Measurements from ENCODE around the gene FRMD4B. TPM values are rescaled to one million over a fixed set of nuclear protein-coding genes. Genes with fewer than 3 reads are reported as not detected.

The FRMD4B gene
- total RNA-seq, 1 donor from 2014 or later, result 17.3 TPM

GRCh38 chr3:69205385-69205784, 180.5 kb downstream of the FRMD4B start:
- DNase-seq (ENCODE audit: low spot score), result no peak
- Mint-ChIP-seq H3K4me1 (peaks cover 15% of the 10 kb centered on the region), H3K36me3 (peaks cover 8% of the 10 kb centered on the region), H3K9me3 (no peaks in the 10 kb centered on the region), H3K27ac (no peak overlapping the region), H3K27me3 (ENCODE audit: insufficient read depth, low read depth) (peaks cover 2% of the 10 kb centered on the region), H3K4me3 (no peak overlapping the region)
- TF ChIP-seq, protein P1, sequence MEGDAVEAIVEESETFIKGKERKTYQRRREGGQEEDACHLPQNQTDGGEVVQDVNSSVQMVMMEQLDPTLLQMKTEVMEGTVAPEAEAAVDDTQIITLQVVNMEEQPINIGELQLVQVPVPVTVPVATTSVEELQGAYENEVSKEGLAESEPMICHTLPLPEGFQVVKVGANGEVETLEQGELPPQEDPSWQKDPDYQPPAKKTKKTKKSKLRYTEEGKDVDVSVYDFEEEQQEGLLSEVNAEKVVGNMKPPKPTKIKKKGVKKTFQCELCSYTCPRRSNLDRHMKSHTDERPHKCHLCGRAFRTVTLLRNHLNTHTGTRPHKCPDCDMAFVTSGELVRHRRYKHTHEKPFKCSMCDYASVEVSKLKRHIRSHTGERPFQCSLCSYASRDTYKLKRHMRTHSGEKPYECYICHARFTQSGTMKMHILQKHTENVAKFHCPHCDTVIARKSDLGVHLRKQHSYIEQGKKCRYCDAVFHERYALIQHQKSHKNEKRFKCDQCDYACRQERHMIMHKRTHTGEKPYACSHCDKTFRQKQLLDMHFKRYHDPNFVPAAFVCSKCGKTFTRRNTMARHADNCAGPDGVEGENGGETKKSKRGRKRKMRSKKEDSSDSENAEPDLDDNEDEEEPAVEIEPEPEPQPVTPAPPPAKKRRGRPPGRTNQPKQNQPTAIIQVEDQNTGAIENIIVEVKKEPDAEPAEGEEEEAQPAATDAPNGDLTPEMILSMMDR (IDR thresholded peaks at IDR 0.05), result no peak
- TF ChIP-seq EZH2 (IDR thresholded peaks at IDR 0.05) (no peak), EZH2phosphoT487 (IDR thresholded peaks at IDR 0.05) (no peak)
- H3K36me3 ChIP-seq, result no peaks in the 10 kb centered on the region
- H2AFZ ChIP-seq (replicated peaks), result no peak overlapping the region
- H3K9me3 ChIP-seq (ENCODE audit: low read depth), result no peaks in the 10 kb centered on the region
- peaks cover 10% of the 10 kb centered on the region for H3K4me1 ChIP-seq
- H3K4me3 ChIP-seq, result no peak overlapping the region
- H3F3A ChIP-seq (ENCODE audit: low read depth), result no peaks in the 10 kb centered on the region
- no peaks in the 10 kb centered on the region for H3K27me3 ChIP-seq
- H4K20me1 ChIP-seq (ENCODE audit: low read depth), result no peaks in the 10 kb centered on the region
- H3K4me2 ChIP-seq, result no peak overlapping the region
- H3K79me2 ChIP-seq (ENCODE audit: low read depth), result no peaks in the 10 kb centered on the region
- H3K27ac ChIP-seq, result no peak overlapping the region
- H3K9ac ChIP-seq, result no peak overlapping the region

DNA sequence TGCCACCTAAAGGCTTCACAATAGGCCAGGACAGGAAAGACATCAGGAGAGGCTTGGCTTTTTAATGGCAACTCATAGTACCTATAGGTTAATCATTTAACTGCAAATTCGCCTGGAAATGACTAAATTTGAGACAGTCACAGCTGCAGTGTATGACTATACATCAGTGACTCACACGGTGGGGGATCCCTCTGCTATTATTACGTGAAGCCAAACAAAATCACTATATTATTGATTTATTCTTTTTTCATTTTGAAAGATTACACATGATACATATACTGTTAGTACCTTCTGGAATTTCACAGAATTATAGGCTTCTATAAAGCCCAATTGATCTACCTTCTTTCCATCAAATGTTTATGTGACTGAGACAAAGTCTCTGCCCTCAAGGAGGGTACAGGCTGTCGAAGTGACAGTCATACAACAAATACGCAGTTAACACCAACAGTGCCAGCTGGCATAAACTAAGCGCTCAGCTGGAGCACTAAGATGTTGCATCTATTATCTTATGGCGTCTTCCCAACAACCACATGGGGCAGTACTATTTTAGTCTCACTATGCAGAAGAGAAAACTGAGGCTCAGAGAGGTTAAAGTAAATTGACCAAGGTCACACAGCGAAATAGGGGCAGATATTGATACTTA, 181.5 kb downstream of the FRMD4B start:
- no peak for DNase-seq (ENCODE audit: low spot score)
- Histone ChIP-seq H3K9me3 (ENCODE audit: low read depth) (no peaks in the 10 kb centered on the region), H3K36me3 (no peaks in the 10 kb centered on the region), H4K20me1 (ENCODE audit: low read depth) (no peaks in the 10 kb centered on the region), H3K79me2 (ENCODE audit: low read depth) (no peaks in the 10 kb centered on the region), H3K9ac (no peak overlapping the region), H3K27me3 (no peaks in the 10 kb centered on the region), H2AFZ (replicated peaks) (no peak overlapping the region), H3K4me1 (peaks cover 11% of the 10 kb centered on the region), H3K4me2 (no peak overlapping the region), H3K27ac (no peak overlapping the region), H3F3A (ENCODE audit: low read depth) (no peaks in the 10 kb centered on the region), H3K4me3 (no peak overlapping the region)
- TF ChIP-seq, protein P1 (IDR thresholded peaks at IDR 0.05), result no peak
- TF ChIP-seq EZH2phosphoT487 (IDR thresholded peaks at IDR 0.05) (no peak), EZH2 (IDR thresholded peaks at IDR 0.05) (no peak)
- H3K4me3 Mint-ChIP-seq, result no peak overlapping the region
- no peak overlapping the region for H3K27ac Mint-ChIP-seq
- peaks cover 2% of the 10 kb centered on the region for H3K27me3 Mint-ChIP-seq (ENCODE audit: insufficient read depth, low read depth)
- peaks cover 20% of the 10 kb centered on the region for H3K4me1 Mint-ChIP-seq
- H3K9me3 Mint-ChIP-seq, result no peaks in the 10 kb centered on the region
- H3K36me3 Mint-ChIP-seq, result peaks cover 8% of the 10 kb centered on the region

- Histone ChIP-seq H3K4me1 (peaks cover 11% of the 10 kb centered on the region), H3K27me3 (no peaks in the 10 kb centered on the region), H3K36me3 (no peaks in the 10 kb centered on the region), H3K4me3 (no peak overlapping the region), H2AFZ (replicated peaks) (no peak overlapping the region), H3K4me2 (no peak overlapping the region), H3K27ac (no peak overlapping the region), H3K79me2 (ENCODE audit: low read depth) (no peaks in the 10 kb centered on the region), H3F3A (ENCODE audit: low read depth) (no peaks in the 10 kb centered on the region), H4K20me1 (ENCODE audit: low read depth) (no peaks in the 10 kb centered on the region), H3K9me3 (ENCODE audit: low read depth) (no peaks in the 10 kb centered on the region), H3K9ac (no peak overlapping the region)
- H3K4me3 Mint-ChIP-seq, result no peak overlapping the region
- DNase-seq (ENCODE audit: low spot score), result no peak
- H3K4me1 Mint-ChIP-seq, result peaks cover 24% of the 10 kb centered on the region
- H3K27me3 Mint-ChIP-seq (ENCODE audit: insufficient read depth, low read depth), result peaks cover 2% of the 10 kb centered on the region
- TF ChIP-seq, protein P1 (IDR thresholded peaks at IDR 0.05), result no peak
- no peak overlapping the region for H3K27ac Mint-ChIP-seq
- no peaks in the 10 kb centered on the region for H3K9me3 Mint-ChIP-seq
- H3K36me3 Mint-ChIP-seq, result peaks cover 6% of the 10 kb centered on the region
Measured at GRCh38 chr3:69203631-69204314, 182.1 kb downstream of the FRMD4B start.

All from neural progenitor cell (in vitro differentiated cells).